Muscle layer of duodenum (tissue), 2 donors: ENCODE measurements around the gene OR10G2.

Experiments
- H3K27ac ChIP-seq: one replicate; pipeline ENCODE4 v1.7.0; 2013; ENCODE audit warnings: mild to moderate bottlenecking, low read length
- H3K27me3 ChIP-seq: one replicate; pipeline ENCODE4 v1.7.0; 2013; ENCODE audit warnings: low read depth, mild to moderate bottlenecking, control low read depth, low read length
- H3K36me3 ChIP-seq, 2 donors: one replicate each; pipeline ENCODE4 v1.7.0; 2013; ENCODE audit warnings: low read length in 2 of 2, control low read depth in 1 of 2, mild to moderate bottlenecking in 1 of 2; ENCODE audit not compliant: insufficient read depth in 2 of 2, control insufficient read depth in 1 of 2
- H3K4me1 ChIP-seq, 2 donors: one replicate each; pipeline ENCODE4 v1.7.0; 2013; ENCODE audit warnings: low read length in 2 of 2, mild to moderate bottlenecking in 2 of 2, control low read depth in 1 of 2, moderate library complexity in 1 of 2; ENCODE audit not compliant: insufficient read depth in 2 of 2, control insufficient read depth in 1 of 2
- H3K4me3 ChIP-seq, 2 donors: one replicate each; pipeline ENCODE4 v1.7.0; 2013; ENCODE audit warnings: low read length in 2 of 2, low read depth in 1 of 2, mild to moderate bottlenecking in 1 of 2
- H3K9me3 ChIP-seq, 2 donors: one replicate each; pipeline ENCODE4 v1.7.0; 2013; ENCODE audit warnings: low read length in 2 of 2, control low read depth in 1 of 2, mild to moderate bottlenecking in 1 of 2; ENCODE audit not compliant: control insufficient read depth in 1 of 2
- donor health status: healthy.

The OR10G2 gene, protein sequence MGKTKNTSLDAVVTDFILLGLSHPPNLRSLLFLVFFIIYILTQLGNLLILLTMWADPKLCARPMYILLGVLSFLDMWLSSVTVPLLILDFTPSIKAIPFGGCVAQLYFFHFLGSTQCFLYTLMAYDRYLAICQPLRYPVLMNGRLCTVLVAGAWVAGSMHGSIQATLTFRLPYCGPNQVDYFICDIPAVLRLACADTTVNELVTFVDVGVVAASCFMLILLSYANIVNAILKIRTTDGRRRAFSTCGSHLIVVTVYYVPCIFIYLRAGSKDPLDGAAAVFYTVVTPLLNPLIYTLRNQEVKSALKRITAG

GRCh38 chr14:21634840-21635239, at the start of gene OR10G2:
TSS of gene OR10G2 (minus strand) at chr14:21634940. CDS start at chr14:21634842, 98 bp downstream.
- H3K36me3 ChIP-seq, result no peaks in the 10 kb centered on the region
- no peak within 1 kb of the TSS for H3K27ac ChIP-seq
- no peaks in the 10 kb centered on the region for H3K9me3 ChIP-seq
- H3K27me3 ChIP-seq, result no peaks in the 10 kb centered on the region
- no peak within 1 kb of the TSS for H3K4me3 ChIP-seq
- no peaks in the 10 kb centered on the region for H3K4me1 ChIP-seq

DNA sequence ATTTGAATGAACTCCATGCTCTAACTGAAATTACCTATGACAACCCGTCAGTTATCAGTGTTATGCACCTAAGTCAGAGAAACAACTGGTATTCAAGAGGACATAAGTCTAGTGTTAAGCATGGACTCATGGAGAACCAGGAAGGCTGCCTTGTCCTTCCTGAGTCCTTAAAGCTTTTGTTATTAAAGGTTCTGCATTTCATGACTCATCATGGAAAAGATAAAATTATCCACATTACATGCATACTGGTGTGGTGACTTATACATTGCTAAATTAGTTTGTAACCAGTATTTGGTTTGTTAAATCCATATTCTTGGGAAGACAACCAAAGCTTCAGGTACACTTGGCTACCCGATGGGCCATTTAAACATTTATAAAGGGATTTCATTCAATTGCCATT, 45.3 kb upstream of the OR10G2 start:
- no peak overlapping the region for H3K4me3 ChIP-seq
- H3K9me3 ChIP-seq, result peaks cover 0 to 4% of the 10 kb centered on the region in 2 donors
- H3K27me3 ChIP-seq, result no peaks in the 10 kb centered on the region
- no peak overlapping the region for H3K27ac ChIP-seq
- no peaks in the 10 kb centered on the region for H3K4me1 ChIP-seq
- no peaks in the 10 kb centered on the region for H3K36me3 ChIP-seq

GRCh38 chr14:21675566-21675965, 40.8 kb upstream of the OR10G2 start:
- Histone ChIP-seq H3K9me3 (peaks cover 0 to 4% of the 10 kb centered on the region in 2 donors), H3K4me3 (no peak overlapping the region), H3K4me1 (no peaks in the 10 kb centered on the region), H3K27me3 (no peaks in the 10 kb centered on the region), H3K27ac (no peak overlapping the region), H3K36me3 (no peaks in the 10 kb centered on the region)

- H3K27me3 ChIP-seq, result no peaks in the 10 kb centered on the region
- no peaks in the 10 kb centered on the region for H3K36me3 ChIP-seq
- H3K4me3 ChIP-seq, result no peak within 1 kb of the TSS
- H3K27ac ChIP-seq, result no peak within 1 kb of the TSS
- peaks cover 0 to 4% of the 10 kb centered on the region in 2 donors for H3K9me3 ChIP-seq
- H3K4me1 ChIP-seq, result no peaks in the 10 kb centered on the region
These were observed 39.0 kb upstream of the OR10G2 start, which contains the start of gene OR4E1 for GRCh38 chr14:21673718-21674117. TSS of gene OR4E1 (minus strand) at chr14:21673818. CDS start at chr14:21670935, 2,883 bp downstream.

DNA sequence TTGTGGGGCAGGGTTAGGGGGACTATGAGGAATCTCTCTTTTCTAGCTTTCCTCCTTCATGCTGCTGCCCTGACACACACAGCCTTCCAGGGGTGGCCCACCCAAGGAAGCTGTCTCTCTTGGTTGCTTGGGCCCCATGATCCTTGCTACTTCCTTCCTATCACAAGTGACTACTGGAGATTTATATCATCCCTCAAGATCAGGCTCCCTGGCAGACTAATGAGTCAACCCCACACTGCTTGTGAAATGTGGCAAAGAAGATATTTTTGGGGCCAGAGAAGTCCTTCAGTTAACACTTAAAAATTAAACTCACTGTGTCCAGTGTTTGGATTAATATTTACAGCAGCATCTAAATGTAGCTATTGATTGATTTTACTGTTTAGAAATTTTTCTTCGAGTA, 37.4 kb upstream of the OR10G2 start:
- Histone ChIP-seq H3K4me3 (no peak overlapping the region), H3K4me1 (no peaks in the 10 kb centered on the region), H3K36me3 (no peaks in the 10 kb centered on the region), H3K27ac (no peak overlapping the region), H3K9me3 (peaks cover 0 to 4% of the 10 kb centered on the region in 2 donors), H3K27me3 (no peaks in the 10 kb centered on the region)

DNA sequence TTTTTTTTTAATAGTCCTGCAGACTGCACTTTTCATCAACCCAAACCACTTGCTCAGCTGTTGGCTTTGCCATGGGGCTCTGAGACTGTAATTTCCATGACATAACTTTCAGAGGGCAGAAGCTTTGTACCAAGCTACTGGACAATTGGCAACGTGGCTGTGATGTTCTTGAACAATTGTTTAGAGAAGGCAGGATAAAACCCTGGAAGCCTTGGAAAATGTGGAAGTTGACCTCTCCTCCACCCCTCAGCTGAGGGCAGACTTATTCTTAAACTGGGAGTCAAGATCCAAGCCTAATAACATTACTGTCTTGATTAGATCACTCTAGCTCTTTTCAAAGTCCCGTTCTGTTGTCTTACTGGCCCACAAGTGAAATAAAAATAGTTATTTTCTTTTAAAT, 36.6 kb upstream of the OR10G2 start:
- peaks cover 0 to 4% of the 10 kb centered on the region in 2 donors for H3K9me3 ChIP-seq
- H3K27me3 ChIP-seq, result no peaks in the 10 kb centered on the region

GRCh38 chr14:21669284-21669683, 34.5 kb upstream of the OR10G2 start:
- no peak overlapping the region for H3K4me3 ChIP-seq
- no peaks in the 10 kb centered on the region for H3K4me1 ChIP-seq
- H3K27me3 ChIP-seq, result no peaks in the 10 kb centered on the region
- no peaks in the 10 kb centered on the region for H3K9me3 ChIP-seq
- H3K27ac ChIP-seq, result no peak overlapping the region
- no peaks in the 10 kb centered on the region for H3K36me3 ChIP-seq

More for the DNA sequence above, 36.6 kb upstream of the OR10G2 start:
- no peaks in the 10 kb centered on the region for H3K4me1 ChIP-seq
- H3K36me3 ChIP-seq, result no peaks in the 10 kb centered on the region
- H3K4me3 ChIP-seq, result no peak overlapping the region
- H3K27ac ChIP-seq, result no peak overlapping the region

DNA sequence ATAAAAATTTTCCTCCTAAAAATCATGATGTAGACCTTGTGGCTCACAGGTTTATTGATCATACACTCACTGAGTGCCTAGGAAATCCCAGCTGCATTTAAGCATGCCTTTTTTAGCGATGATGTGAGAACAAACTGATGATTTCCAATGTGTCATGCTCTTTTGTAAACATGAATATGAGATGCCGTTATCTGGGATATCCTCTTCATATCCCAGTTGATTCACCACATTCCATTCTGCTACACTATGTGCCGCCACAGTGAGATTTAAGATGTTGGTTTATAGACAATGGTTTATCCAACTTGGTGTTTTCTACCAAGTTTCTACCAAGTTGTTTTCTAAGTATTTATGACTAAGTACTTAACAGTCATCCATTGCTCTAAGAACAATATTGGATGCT, 33.6 kb upstream of the OR10G2 start:
- no peak overlapping the region for H3K4me3 ChIP-seq
- H3K4me1 ChIP-seq, result no peaks in the 10 kb centered on the region
- no peaks in the 10 kb centered on the region for H3K9me3 ChIP-seq
- no peak overlapping the region for H3K27ac ChIP-seq
- no peaks in the 10 kb centered on the region for H3K27me3 ChIP-seq
- H3K36me3 ChIP-seq, result no peaks in the 10 kb centered on the region

DNA sequence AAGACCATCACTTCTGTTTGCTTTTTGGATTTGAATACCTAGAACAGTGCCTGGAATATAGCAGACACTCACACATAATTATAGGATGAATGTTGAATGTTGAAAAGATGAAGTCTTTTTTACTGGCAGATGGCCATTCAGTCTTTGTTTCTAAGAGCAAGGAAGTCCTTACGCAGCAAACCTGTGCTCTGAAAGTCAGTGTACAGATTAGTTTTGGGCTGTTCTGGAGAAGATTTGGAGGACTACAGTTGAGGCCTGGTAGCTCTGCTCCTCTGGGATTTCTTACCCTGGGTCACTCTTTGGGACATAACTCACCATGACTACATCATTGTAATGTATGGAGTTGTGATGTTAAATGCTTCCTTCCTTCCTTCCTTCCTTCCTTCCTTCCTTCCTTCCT, 22.2 kb upstream of the OR10G2 start:
- H3K9me3 ChIP-seq, result no peaks in the 10 kb centered on the region
- H3K4me3 ChIP-seq, result no peak overlapping the region
- H3K4me1 ChIP-seq, result no peaks in the 10 kb centered on the region
- H3K27me3 ChIP-seq, result no peaks in the 10 kb centered on the region
- no peak overlapping the region for H3K27ac ChIP-seq
- H3K36me3 ChIP-seq, result no peaks in the 10 kb centered on the region

GRCh38 chr14:21654215-21654614, 19.5 kb upstream of the OR10G2 start:
- H3K27ac ChIP-seq, result no peak overlapping the region
- no peaks in the 10 kb centered on the region for H3K27me3 ChIP-seq
- no peak overlapping the region for H3K4me3 ChIP-seq

GRCh38 chr14:21653331-21653885, 18.7 kb upstream of the OR10G2 start, which contains the start of gene OR4E2:
TSS of gene OR4E2 (plus strand) at chr14:21653835. CDS start at chr14:21665083, 11,248 bp downstream.
- Histone ChIP-seq H3K36me3 (no peaks in the 10 kb centered on the region), H3K9me3 (no peaks in the 10 kb centered on the region), H3K27ac (no peak within 1 kb of the TSS), H3K27me3 (no peaks in the 10 kb centered on the region), H3K4me3 (no peak within 1 kb of the TSS), H3K4me1 (no peaks in the 10 kb centered on the region)

More at GRCh38 chr14:21654215-21654614, 19.5 kb upstream of the OR10G2 start:
- H3K4me1 ChIP-seq, result no peaks in the 10 kb centered on the region
- no peaks in the 10 kb centered on the region for H3K9me3 ChIP-seq
- no peaks in the 10 kb centered on the region for H3K36me3 ChIP-seq
